Measurements from ENCODE around the gene FALEC.

GRCh38 chr1:150557813-150558212 lies 42.3 kb downstream of the FALEC start:
- TF ChIP-seq CTCF (IDR thresholded peaks at IDR 0.05) (no peak), POLR2A (IDR thresholded peaks at IDR 0.05) (no peak), EP300 (IDR thresholded peaks at IDR 0.05; ENCODE audit: low read depth) (no peak)
